Transverse colon (tissue), 4 donors: ENCODE results near the gene GIPC3. TPM values are rescaled to one million over a fixed set of nuclear protein-coding genes. Genes with fewer than 3 reads are reported as not detected.

Experiments
- DNase-seq: peaks from one replicate; pipeline ENCODE4 v3.0.0-alpha.2; 2019
- H3K27ac ChIP-seq, 4 donors: fragments of 200-600 bp; sonication (generic); 2 replicates each; pipeline ENCODE4 v1.5.1; 2016 to 2018; ENCODE audit warnings: inconsistent platforms in 4 of 4
- H3K27me3 ChIP-seq: fragments of 200-600 bp; sonication (generic); 2 replicates; pipeline ENCODE4 v1.5.1; 2017; ENCODE audit warnings: inconsistent platforms
- H3K36me3 ChIP-seq, 4 donors: fragments of 200-600 bp; sonication (generic); 2 replicates each; pipeline ENCODE4 v1.5.1; 2017 to 2019; ENCODE audit warnings: inconsistent platforms in 4 of 4
- H3K4me1 ChIP-seq, 4 donors: fragments of 200-600 bp; sonication (generic); 2 replicates each; pipeline ENCODE4 v1.5.1; 2017 to 2020; ENCODE audit warnings: inconsistent platforms in 4 of 4
- H3K4me3 ChIP-seq, 4 donors: fragments of 200-600 bp; sonication (generic); 1 replicate in 1 of 4; 2 replicates in 3 of 4; pipeline versions ENCODE4 v1.5.1 to v1.6.1; 2017 to 2019; ENCODE audit warnings: inconsistent platforms in 4 of 4
- H3K9me3 ChIP-seq, 2 donors: fragments of 200-600 bp; sonication (generic); 2 replicates each; pipeline ENCODE4 v1.5.1; 2017 to 2019; ENCODE audit warnings: inconsistent platforms in 2 of 2
- CTCF ChIP-seq, 5 experiments: fragments of 200-600 bp in 3 of 5; fragments of 450-650 bp in 2 of 5; sonication (generic) in 3 of 5; IDR thresholded peaks; 1 replicate in 2 of 5; 2 replicates in 3 of 5; pipeline ENCODE4 v1.5.1; 2016 to 2017; ENCODE audit warnings: antibody characterized with exemption in 5 of 5, inconsistent platforms in 3 of 5, mild to moderate bottlenecking in 2 of 5, moderate library complexity in 1 of 5
- EP300 ChIP-seq: sonication (generic); formaldehyde crosslinking; IDR thresholded peaks from one replicate; pipeline ENCODE4 v1.6.1; 2017; ENCODE audit warnings: antibody characterized with exemption, low read depth
- POLR2A ChIP-seq: fragments of 450-650 bp; IDR thresholded peaks from one replicate; pipeline ENCODE4 v1.6.1; 2016; ENCODE audit warnings: antibody characterized with exemption, mild to moderate bottlenecking, moderate library complexity
- POLR2AphosphoS5 ChIP-seq, 3 donors: sonication (generic); formaldehyde crosslinking; IDR thresholded peaks; one replicate each; pipeline ENCODE4 v1.6.1; 2016; ENCODE audit warnings: antibody characterized with exemption in 3 of 3
- WGBS, 2 donors: methylation state at CpG; one replicate each; pipeline ENCODE4 v1.1.5; 2018; ENCODE audit warnings: low coverage in 1 of 2; 5-methylcytosine and 5-hydroxymethylcytosine counted together
- in situ Hi-C, 4 donors: fragments of 200-750 bp; cut with MboI; loops; one replicate each; pipeline versions ENCODE4 v1.15.0 to v1.15.1; 2017; ENCODE audit warnings: low sequenced_read_pairs in 3 of 4, low pct_ligation_motif_present in 1 of 4, low pct_unique_long_range_greater_than_20kb in 1 of 4
- intact Hi-C: fragments of 100-400 bp; cut with DNase I; formaldehyde crosslinking; loops from one replicate; pipeline ENCODE4 v1.15.1; 2023; ENCODE audit warnings: low total_unique reads
- total RNA-seq, 4 donors: library from RNA; depleted of rRNA; stranded (reverse); fragments of >200 nt; gene quantifications; one replicate each; pipeline ENCODE4 v1.1.0, GENCODE V29; 2016

Gene GIPC3
- total RNA-seq, 4 donors from 2014 or later, result 0.14 to 0.95 (median 0.60) TPM; not detected in 1

- in situ Hi-C loops (no loop called here), intact Hi-C loops (loop anchor here (10.0 kb wide), 1 partner anchor 308 kb away; no protein-coding TSS in a partner anchor)
- DNase-seq, result no peak
- peaks cover 0 to 20% (median 0%) of the 10 kb centered on the region in 4 donors for H3K36me3 ChIP-seq
- peaks cover 0 to 15% (median 10%) of the 10 kb centered on the region in 4 donors for H3K4me1 ChIP-seq
- H3K27ac ChIP-seq, result peak overlapping the region in 2 of 4 donors; percentile 4 to 23
- TF ChIP-seq POLR2A, result no peak
- no peak for TF ChIP-seq POLR2AphosphoS5 (IDR thresholded peaks at IDR 0.05)
- no peak for TF ChIP-seq CTCF (IDR thresholded peaks at IDR 0.05)
- no peak for TF ChIP-seq EP300
- no peak overlapping the region for H3K4me3 ChIP-seq
- 88% methylated on average over 73 of the region's 79 CpGs; no CpG with 5 or more reads in 1 of the 2 donors for WGBS, 2 donors
- no peaks in the 10 kb centered on the region for H3K27me3 ChIP-seq
- no peaks in the 10 kb centered on the region for H3K9me3 ChIP-seq
Measured at GRCh38 chr19:3612901-3613741, 27.8 kb downstream of the GIPC3 start.

- H3K36me3 ChIP-seq, result peaks cover 0 to 20% (median 0%) of the 10 kb centered on the region in 4 donors
- no peaks in the 10 kb centered on the region for H3K27me3 ChIP-seq
- in situ Hi-C loops (no loop called here), intact Hi-C loops (loop anchor here (10.0 kb wide), 1 partner anchor 309 kb away; no protein-coding TSS in a partner anchor)
- peak overlapping the region in 2 of 4 donors; percentile 4 to 17 for H3K27ac ChIP-seq
- WGBS, 2 donors, result 85% methylated on average over 39 of the region's 39 CpGs; no CpG with 5 or more reads in 1 of the 2 donors
- no peaks in the 10 kb centered on the region for H3K9me3 ChIP-seq
- no peak for DNase-seq
- no peak overlapping the region for H3K4me3 ChIP-seq
- H3K4me1 ChIP-seq, result peaks cover 0 to 15% (median 11%) of the 10 kb centered on the region in 4 donors
- TF ChIP-seq CTCF (IDR thresholded peaks at IDR 0.05) (no peak), POLR2AphosphoS5 (IDR thresholded peaks at IDR 0.05) (no peak), EP300 (no peak), POLR2A (no peak)
Measured at GRCh38 chr19:3613818-3614661, 28.8 kb downstream of the GIPC3 start.

GRCh38 chr19:3614858-3615505 lies 29.7 kb downstream of the GIPC3 start:
- H3K4me1 ChIP-seq, result peaks cover 0 to 15% (median 9%) of the 10 kb centered on the region in 4 donors
- no peak for TF ChIP-seq POLR2A
- H3K36me3 ChIP-seq, result peaks cover 0 to 20% (median 0%) of the 10 kb centered on the region in 4 donors
- intact Hi-C loops, result loop anchor here (5.0 to 10.0 kb wide), 2 partner anchors 73 to 310 kb away; no protein-coding TSS in a partner anchor
- no peaks in the 10 kb centered on the region for H3K27me3 ChIP-seq
- H3K4me3 ChIP-seq, result no peak overlapping the region
- 92 to 100% methylated on average over 1 to 16 of the region's 18 CpGs for WGBS, 2 donors
- no peaks in the 10 kb centered on the region for H3K9me3 ChIP-seq
- in situ Hi-C loops, result no loop called here
- no peak for DNase-seq
- no peak overlapping the region for H3K27ac ChIP-seq

- in situ Hi-C loops (no loop called here), intact Hi-C loops (loop anchor here (5.0 to 10.0 kb wide), 2 partner anchors 73 to 311 kb away; no protein-coding TSS in a partner anchor)
- no peak overlapping the region for H3K4me3 ChIP-seq
- no peak for DNase-seq
- TF ChIP-seq POLR2A (no peak), CTCF (IDR thresholded peaks at IDR 0.05) (no peak), POLR2AphosphoS5 (IDR thresholded peaks at IDR 0.05) (no peak), EP300 (no peak)
- H3K36me3 ChIP-seq, result peaks cover 0 to 20% (median 0%) of the 10 kb centered on the region in 4 donors
- H3K4me1 ChIP-seq, result peaks cover 0 to 15% (median 9%) of the 10 kb centered on the region in 4 donors
- 93 to 100% methylated on average over 5 to 26 of the region's 26 CpGs for WGBS, 2 donors
- H3K27me3 ChIP-seq, result no peaks in the 10 kb centered on the region
- H3K27ac ChIP-seq, result no peak overlapping the region
- no peaks in the 10 kb centered on the region for H3K9me3 ChIP-seq
Measured at GRCh38 chr19:3615524-3616135, 30.4 kb downstream of the GIPC3 start.
